Gastrocnemius medialis (tissue), 4 donors: Measurements from ENCODE around the gene MARCHF3. TPM values are rescaled to one million over a fixed set of nuclear protein-coding genes. Genes with fewer than 3 reads are reported as not detected.
A peak's percentile ranks its signal among the peaks of the same experiment; 100 is the strongest.

Source experiments
- ATAC-seq, 2 donors: fragments of 150-250 bp; one replicate each; pipeline ENCODE4 v1.9.1; 2016
- DNase-seq, 2 donors: peaks; one replicate each; pipeline ENCODE4 v3.0.0-alpha.2; 2019
- H3K27ac ChIP-seq, 4 donors: fragments of 200-600 bp; sonication (generic); 1 replicate in 1 of 4; 2 replicates in 3 of 4; pipeline ENCODE4 v1.5.1; 2016 to 2018; ENCODE audit warnings: mild to moderate bottlenecking in 2 of 4, moderate library complexity in 1 of 4
- H3K27me3 ChIP-seq, 3 donors: fragments of 200-600 bp; sonication (generic) in 2 of 3; 1 replicate in 1 of 3; 2 replicates in 2 of 3; pipeline versions ENCODE4 v1.5.1 to v1.6.0; 2016 to 2019; ENCODE audit warnings: mild to moderate bottlenecking in 1 of 3, moderate library complexity in 1 of 3
- H3K36me3 ChIP-seq, 2 donors: fragments of 200-600 bp; sonication (generic) in 1 of 2; one replicate each; pipeline ENCODE4 v1.5.1; 2017 to 2018
- H3K4me1 ChIP-seq, 2 donors: fragments of 200-600 bp; sonication (generic) in 1 of 2; one replicate each; pipeline ENCODE4 v1.5.1; 2016 to 2017; ENCODE audit warnings: mild to moderate bottlenecking in 2 of 2
- H3K4me3 ChIP-seq, 4 donors: fragments of 200-600 bp; sonication (generic) in 3 of 4; 1 replicate in 1 of 4; 2 replicates in 3 of 4; pipeline ENCODE4 v1.5.1; 2016 to 2019; ENCODE audit warnings: mild to moderate bottlenecking in 2 of 4
- H3K9me3 ChIP-seq, 3 donors: fragments of 200-600 bp; sonication (generic) in 2 of 3; 1 replicate in 1 of 3; 2 replicates in 2 of 3; pipeline ENCODE4 v1.5.1; 2016 to 2019
- POLR2A ChIP-seq, 2 donors: fragments of 450-650 bp; IDR thresholded peaks; one replicate each; pipeline ENCODE4 v1.6.1; 2017; ENCODE audit warnings: antibody characterized with exemption in 2 of 2, mild to moderate bottlenecking in 2 of 2, moderate library complexity in 2 of 2
- in situ Hi-C, 4 donors: fragments of 200-750 bp; cut with MboI; loops; one replicate each; pipeline versions ENCODE4 v1.15.0 to v1.8.0; 2017; ENCODE audit warnings: low sequenced_read_pairs in 4 of 4
- intact Hi-C: fragments of 100-400 bp; cut with DNase I; formaldehyde crosslinking; loops from one replicate; pipeline ENCODE4 v1.15.1; 2023; ENCODE audit warnings: low total_unique reads
- total RNA-seq, 4 donors: library from RNA; depleted of rRNA; stranded (reverse); fragments of >200 nt; gene quantifications; one replicate each; pipeline versions ENCODE4 v1.1.0 to v1.2.3, GENCODE V29; 2016
- TF ChIP-seq, protein P1 (sequence below), 5 experiments: fragments of 450-650 bp in 3 of 5; fragments of 200-600 bp in 2 of 5; sonication (generic) in 2 of 5; IDR thresholded peaks in 4 of 5; conservative IDR thresholded peaks in 1 of 5; 1 replicate in 4 of 5; 2 replicates in 1 of 5; pipeline ENCODE4 v1.5.1; 2016 to 2019; ENCODE audit warnings: antibody characterized with exemption in 5 of 5, mild to moderate bottlenecking in 3 of 5, moderate library complexity in 3 of 5

MARCHF3 gene
- total RNA-seq, 4 donors from 2014 or later, result 2.4 to 6.2 (median 3.6) TPM

GRCh38 chr5:126984632-126985031 is 45.7 kb downstream of the MARCHF3 start:
- peaks cover 11 to 17% of the 10 kb centered on the region in 2 donors for H3K4me1 ChIP-seq
- intact Hi-C loops (no loop called here), in situ Hi-C loops (no loop called here)
- no peaks in the 10 kb centered on the region for H3K9me3 ChIP-seq
- no peak overlapping the region for H3K4me3 ChIP-seq
- no peak overlapping the region for H3K27ac ChIP-seq
- H3K27me3 ChIP-seq, result no peaks in the 10 kb centered on the region
- H3K36me3 ChIP-seq, result no peaks in the 10 kb centered on the region
- ATAC-seq (no peak), DNase-seq (no peak)
- no peak for TF ChIP-seq POLR2A (IDR thresholded peaks at IDR 0.05)
- TF ChIP-seq, protein P1, sequence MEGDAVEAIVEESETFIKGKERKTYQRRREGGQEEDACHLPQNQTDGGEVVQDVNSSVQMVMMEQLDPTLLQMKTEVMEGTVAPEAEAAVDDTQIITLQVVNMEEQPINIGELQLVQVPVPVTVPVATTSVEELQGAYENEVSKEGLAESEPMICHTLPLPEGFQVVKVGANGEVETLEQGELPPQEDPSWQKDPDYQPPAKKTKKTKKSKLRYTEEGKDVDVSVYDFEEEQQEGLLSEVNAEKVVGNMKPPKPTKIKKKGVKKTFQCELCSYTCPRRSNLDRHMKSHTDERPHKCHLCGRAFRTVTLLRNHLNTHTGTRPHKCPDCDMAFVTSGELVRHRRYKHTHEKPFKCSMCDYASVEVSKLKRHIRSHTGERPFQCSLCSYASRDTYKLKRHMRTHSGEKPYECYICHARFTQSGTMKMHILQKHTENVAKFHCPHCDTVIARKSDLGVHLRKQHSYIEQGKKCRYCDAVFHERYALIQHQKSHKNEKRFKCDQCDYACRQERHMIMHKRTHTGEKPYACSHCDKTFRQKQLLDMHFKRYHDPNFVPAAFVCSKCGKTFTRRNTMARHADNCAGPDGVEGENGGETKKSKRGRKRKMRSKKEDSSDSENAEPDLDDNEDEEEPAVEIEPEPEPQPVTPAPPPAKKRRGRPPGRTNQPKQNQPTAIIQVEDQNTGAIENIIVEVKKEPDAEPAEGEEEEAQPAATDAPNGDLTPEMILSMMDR (IDR thresholded peaks at IDR 0.05 in 4 of 5, conservative IDR thresholded peaks at IDR 0.05 in 1 of 5), result no peak

GRCh38 chr5:126983874-126984266 is 46.5 kb downstream of the MARCHF3 start:
- Histone ChIP-seq H3K36me3 (no peaks in the 10 kb centered on the region), H3K9me3 (no peaks in the 10 kb centered on the region), H3K4me1 (peaks cover 11 to 17% of the 10 kb centered on the region in 2 donors), H3K27me3 (no peaks in the 10 kb centered on the region), H3K4me3 (no peak overlapping the region), H3K27ac (peak overlapping the region in 2 of 4 donors; percentile 49 to 53)
- intact Hi-C loops, result no loop called here
- no peak for ATAC-seq
- in situ Hi-C loops, result no loop called here
- TF ChIP-seq, protein P1 (IDR thresholded peaks at IDR 0.05 in 4 of 5, conservative IDR thresholded peaks at IDR 0.05 in 1 of 5), result no peak
- no peak for TF ChIP-seq POLR2A (IDR thresholded peaks at IDR 0.05)
- no peak for DNase-seq

DNA sequence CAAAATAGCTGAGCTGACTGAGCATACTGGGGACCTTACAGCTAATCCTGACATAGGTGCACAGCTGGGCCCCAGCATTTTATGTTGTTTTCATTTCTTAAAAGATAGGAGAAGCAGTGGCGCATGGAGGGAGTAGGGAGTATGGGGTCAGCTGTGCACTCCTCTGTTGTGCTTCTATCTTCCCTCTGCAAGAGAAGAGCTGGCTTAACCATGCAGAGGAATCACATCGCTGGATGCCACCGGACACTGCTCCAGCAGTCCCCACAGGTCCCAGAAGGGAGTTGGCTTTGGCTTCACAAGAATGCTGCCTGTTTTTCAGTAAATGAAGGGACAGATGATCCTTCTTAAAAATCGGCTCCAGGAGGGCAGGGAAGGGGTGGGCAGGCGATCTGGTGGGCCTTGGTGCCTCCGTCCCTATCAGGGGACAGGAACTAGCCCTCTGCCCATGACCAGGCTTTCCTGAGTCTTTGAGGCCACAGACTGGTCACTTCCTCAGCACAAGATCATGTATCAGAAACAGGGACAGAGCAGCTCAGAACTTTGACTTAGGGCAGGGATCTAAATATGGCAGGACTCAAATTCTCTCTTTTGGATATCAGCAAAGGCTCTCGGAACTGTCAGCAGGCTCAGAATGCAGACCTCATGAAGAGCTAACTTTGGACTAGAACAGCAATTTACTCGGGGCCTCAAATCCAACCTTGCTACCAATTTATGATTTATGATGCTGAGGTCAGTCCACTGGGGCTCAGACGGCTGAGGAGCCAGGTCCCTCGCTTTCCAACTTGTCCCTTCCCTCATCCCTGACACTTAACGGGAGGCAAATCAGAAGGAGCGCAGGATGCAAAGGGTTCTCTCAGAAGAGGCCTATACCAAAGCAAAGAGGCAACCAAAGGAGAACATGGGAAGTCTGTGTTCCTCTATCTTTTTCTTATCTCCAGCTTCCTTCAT is 47.2 kb downstream of the MARCHF3 start:
- TF ChIP-seq, protein P1 (IDR thresholded peaks at IDR 0.05 in 4 of 5, conservative IDR thresholded peaks at IDR 0.05 in 1 of 5), result no peak
- no peak for TF ChIP-seq POLR2A (IDR thresholded peaks at IDR 0.05)
- Histone ChIP-seq H3K9me3 (no peaks in the 10 kb centered on the region), H3K4me1 (peaks cover 11 to 15% of the 10 kb centered on the region in 2 donors), H3K4me3 (no peak overlapping the region), H3K27ac (peak overlapping the region in 3 of 4 donors; percentile 7 to 53 (median 49)), H3K36me3 (no peaks in the 10 kb centered on the region), H3K27me3 (no peaks in the 10 kb centered on the region)
- no peak for DNase-seq
- intact Hi-C loops (no loop called here), in situ Hi-C loops (no loop called here)
- peak in 1 of 2 donors; percentile 58 for ATAC-seq

DNA sequence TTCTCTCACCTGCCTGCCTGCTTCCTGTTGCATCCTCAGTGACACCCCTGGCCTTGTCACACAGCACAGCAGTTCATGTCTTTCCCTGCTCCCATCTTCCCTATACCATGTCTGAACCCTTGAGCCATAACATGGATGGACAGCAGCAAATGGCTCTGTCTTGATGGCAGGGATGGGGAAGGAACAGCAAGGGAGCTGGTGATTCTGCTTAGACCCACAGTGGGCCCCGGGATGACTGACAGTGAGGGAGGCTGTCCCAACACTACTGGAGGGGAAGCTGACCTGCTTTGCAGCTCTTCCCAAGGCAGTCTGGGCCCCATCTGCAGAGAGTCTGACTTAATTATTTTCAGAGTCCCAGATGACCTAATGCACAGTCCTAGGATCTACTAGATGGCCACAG is 48.2 kb downstream of the MARCHF3 start:
- intact Hi-C loops, result no loop called here
- Histone ChIP-seq H3K4me1 (peaks cover 10 to 11% of the 10 kb centered on the region in 2 donors), H3K9me3 (no peaks in the 10 kb centered on the region), H3K4me3 (no peak overlapping the region), H3K36me3 (no peaks in the 10 kb centered on the region), H3K27ac (no peak overlapping the region), H3K27me3 (no peaks in the 10 kb centered on the region)
- in situ Hi-C loops, result no loop called here
- no peak for TF ChIP-seq POLR2A (IDR thresholded peaks at IDR 0.05)
- TF ChIP-seq, protein P1 (IDR thresholded peaks at IDR 0.05 in 4 of 5, conservative IDR thresholded peaks at IDR 0.05 in 1 of 5), result no peak
- ATAC-seq (no peak), DNase-seq (no peak)
